GM13977 (cell line): ENCODE measurements around the gene RAB31.
A peak's percentile ranks its signal among the peaks of the same experiment; 100 is the strongest.

Source experiments
- DNase-seq: peaks from one replicate; pipeline ENCODE4 v3.0.0; 2012; ENCODE audit warnings: low spot score
- in situ Hi-C: fragments of 300-500 bp; cut with MboI; formaldehyde crosslinking; loops from one replicate; pipeline ENCODE4 v1.12.0; 2022; ENCODE audit warnings: low sequenced_read_pairs, low pct_unique_long_range_greater_than_20kb, mixed read lengths, inconsistent platforms; ENCODE audit not compliant: unreplicated experiment
- TF ChIP-seq, protein P1 (sequence below): IDR thresholded peaks from 2 replicates; pipeline ENCODE4 v1.5.1; 2012; ENCODE audit warnings: mild to moderate bottlenecking, control low read depth; ENCODE audit not compliant: insufficient read depth; ENCODE audit errors: extremely low read depth, missing control alignments

The RAB31 gene

DNA sequence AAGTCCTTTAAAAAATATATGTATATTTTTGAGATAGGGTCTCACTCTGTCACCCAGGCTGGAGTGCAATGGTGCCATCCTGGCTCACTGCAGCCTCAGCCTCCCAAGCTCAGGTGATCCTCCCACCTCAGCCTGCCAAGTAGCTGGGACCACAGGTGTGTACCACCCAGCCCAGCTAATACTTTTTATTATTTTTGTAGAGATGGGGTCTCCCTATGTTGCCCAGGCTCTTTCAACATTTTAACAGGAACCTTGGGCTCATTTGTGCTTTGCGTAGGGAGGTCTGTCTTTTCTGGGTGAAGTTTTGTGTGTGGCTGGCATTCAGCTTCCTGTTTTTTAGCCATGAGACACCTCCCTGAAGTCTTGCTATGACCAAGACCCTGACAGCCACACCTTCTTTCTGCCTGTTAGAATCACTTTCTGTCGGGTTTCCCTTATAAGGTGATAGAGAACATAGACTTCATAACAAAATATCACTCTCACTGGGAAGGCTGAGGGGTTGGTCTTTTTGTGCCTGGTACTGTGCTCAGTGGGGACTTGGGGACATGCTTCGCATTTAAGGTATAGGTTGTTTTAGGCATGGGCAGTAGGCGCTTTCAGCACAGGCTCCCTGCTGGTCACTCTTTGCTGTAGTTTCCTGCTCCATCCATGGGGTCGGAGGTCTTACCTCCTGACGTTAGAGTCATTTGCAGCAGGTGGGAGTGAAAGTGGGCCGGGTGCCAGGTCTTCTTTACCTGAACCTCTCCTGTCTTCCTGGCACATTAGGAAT, 3.4 kb downstream of the RAB31 start:
- in situ Hi-C loops = no loop called here
- peak; percentile 82 for DNase-seq
- TF ChIP-seq, protein P1, sequence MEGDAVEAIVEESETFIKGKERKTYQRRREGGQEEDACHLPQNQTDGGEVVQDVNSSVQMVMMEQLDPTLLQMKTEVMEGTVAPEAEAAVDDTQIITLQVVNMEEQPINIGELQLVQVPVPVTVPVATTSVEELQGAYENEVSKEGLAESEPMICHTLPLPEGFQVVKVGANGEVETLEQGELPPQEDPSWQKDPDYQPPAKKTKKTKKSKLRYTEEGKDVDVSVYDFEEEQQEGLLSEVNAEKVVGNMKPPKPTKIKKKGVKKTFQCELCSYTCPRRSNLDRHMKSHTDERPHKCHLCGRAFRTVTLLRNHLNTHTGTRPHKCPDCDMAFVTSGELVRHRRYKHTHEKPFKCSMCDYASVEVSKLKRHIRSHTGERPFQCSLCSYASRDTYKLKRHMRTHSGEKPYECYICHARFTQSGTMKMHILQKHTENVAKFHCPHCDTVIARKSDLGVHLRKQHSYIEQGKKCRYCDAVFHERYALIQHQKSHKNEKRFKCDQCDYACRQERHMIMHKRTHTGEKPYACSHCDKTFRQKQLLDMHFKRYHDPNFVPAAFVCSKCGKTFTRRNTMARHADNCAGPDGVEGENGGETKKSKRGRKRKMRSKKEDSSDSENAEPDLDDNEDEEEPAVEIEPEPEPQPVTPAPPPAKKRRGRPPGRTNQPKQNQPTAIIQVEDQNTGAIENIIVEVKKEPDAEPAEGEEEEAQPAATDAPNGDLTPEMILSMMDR = no peak

DNA sequence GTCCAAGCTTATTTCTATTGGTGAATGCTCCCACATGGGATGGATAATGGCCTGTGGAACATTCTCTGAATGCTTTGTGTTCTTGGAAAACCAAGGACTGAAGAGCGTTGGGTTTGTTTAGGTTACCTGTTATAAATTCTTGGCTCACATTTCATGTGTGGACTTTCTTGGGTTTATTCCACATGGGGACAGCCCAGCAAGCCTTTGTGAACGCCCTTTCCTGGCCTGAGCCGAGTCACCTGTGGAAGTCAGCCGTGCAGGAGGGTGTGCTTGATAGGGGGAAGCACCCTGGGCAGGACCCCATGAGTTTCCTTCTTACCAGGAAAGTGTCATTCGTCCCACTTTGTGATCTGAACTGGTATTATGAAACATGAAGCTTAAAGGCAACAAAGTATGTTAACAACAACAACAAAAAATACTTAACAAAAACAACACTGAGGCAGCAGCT, 4.1 kb downstream of the RAB31 start:
- in situ Hi-C loops = no loop called here

DNA sequence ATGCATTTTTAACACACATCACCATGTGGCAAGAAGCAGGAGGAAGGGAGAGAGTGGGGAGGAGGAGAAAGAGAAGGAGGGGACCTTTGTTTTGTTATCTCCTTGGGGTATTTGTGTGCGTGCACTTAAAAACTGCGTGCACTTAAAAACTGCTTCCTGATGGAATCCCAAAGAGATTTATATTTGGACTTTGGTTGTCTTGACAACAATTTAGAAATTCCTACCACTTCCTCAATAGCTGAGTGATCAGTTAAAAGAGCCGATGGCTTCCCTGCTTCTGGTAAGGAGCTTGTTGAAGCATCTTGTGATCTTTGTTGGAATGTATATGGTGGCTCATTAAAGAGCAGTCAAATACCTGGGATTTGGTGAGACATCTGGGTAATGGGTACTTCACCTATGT, 4.5 kb downstream of the RAB31 start:
- in situ Hi-C loops = no loop called here
- TF ChIP-seq, protein P1 = no peak
- no peak for DNase-seq

More for the DNA sequence above, 4.1 kb downstream of the RAB31 start:
- no peak for DNase-seq
- TF ChIP-seq, protein P1 = no peak

DNA sequence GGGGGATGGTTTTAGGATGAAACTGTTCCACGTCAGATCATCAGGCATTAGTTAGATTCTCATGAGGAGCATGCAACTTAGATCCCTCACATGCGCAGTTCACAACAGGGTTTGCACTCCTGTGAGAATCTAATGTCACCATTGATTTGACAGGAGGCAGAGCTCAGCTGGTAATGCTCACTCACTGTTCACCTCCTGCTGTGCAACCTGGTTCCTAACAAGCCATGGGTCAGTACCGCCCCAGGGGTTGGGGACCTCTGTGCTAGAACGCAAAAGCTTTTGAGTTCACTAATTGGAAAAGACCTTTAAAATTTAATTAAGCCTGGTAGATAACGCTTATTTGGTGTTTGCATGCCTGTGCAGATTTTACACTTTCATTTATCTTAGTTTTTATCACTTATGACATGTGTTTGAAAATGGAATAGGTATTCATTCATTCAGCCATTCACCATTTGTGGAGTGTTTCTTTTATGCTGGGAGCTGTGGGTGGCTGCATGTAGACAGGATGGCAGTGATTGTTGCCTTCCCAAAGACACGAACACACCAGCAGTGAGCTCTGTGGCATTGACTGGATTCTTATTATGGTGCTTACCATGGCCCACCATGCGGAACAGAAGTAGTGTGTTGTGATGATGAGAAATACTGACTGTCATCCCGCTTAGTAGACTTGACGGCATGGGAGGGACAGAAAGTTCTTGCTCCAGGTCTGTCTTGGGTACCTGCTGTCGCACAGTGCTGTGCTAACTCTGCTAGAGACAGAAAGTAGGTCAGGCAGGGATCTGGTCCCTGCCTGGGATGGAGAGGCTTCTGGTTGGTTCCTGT, 6.4 kb downstream of the RAB31 start:
- no peak for DNase-seq
- in situ Hi-C loops = no loop called here
- TF ChIP-seq, protein P1 = no peak

DNA sequence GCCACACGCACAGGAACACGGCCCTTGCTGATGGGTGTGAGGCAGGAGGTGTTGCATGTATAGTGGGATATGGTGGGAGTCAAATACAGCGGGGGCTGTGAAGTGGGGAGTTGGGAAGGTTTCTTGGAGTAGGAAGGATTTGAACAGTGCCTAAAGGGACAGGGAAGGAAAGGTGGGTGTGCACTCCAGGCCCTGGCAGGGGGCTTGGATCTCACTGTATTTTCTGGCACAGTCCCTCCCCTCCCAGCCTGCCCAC, 6.9 kb downstream of the RAB31 start:
- TF ChIP-seq, protein P1 = no peak
- in situ Hi-C loops = no loop called here

DNA sequence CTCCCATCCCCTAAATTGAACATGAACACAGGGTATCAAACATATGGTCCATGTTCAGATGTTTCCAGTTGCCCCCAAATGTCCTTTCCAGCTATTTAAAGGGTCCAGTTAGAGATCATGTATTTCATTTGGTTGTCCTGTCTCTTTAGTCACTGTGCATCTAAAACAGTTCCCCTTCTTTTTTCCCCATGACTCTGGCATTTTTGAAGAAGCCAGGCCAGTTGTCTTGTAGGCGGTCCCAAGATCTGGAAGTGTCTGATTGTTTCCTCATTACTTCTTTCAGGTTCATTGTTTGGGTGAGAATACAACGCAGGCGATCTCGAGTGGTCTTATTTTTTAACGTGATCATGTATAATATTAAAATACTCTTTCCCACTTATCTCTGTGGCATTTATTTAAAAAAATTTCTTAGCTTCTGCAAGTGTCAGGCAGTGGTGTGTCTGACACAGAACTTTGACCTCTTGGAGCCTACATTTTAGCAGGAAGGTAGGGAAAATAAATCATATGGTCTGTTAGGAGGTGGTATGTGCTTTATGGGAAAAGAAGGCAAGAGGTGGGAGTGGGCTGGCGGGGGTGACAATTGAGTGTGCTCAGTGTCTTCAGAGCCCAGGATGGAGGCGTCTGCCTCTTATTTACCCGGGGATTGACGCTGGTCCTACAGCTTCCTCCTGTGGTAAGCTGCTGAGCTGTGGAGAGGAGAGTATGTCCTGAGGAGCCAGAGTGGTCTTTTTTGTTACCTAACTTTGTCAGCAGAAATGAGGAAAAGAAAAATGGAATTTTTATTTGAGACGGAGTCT, 8.1 kb downstream of the RAB31 start:
- TF ChIP-seq, protein P1 = no peak
- in situ Hi-C loops = no loop called here
- DNase-seq = no peak

More for the DNA sequence above, 6.9 kb downstream of the RAB31 start:
- DNase-seq = no peak
